HG03460 (cell line): ENCODE measurements around the gene NUDT6.
"Not testable (repeated sequence)": the region's sequence is repeated elsewhere in the genome, so short reads cannot be mapped to it uniquely, and the experiment has no call there.

Experiments
- ATAC-seq: cut with Tn5 transposase; IDR thresholded peaks from one replicate; pipeline ENCODE4 v1.9.1; 2021; ENCODE audit not compliant: unreplicated experiment

The NUDT6 gene

GRCh38 chr4:122921971-122922876, at the start of gene NUDT6:
NUDT6 (minus strand) TSS chr4:122922597; CDS start chr4:122922572, 25 bp downstream.
- ATAC-seq = peak; percentile 68

- no peak for ATAC-seq
Observed at GRCh38 chr4:122968227-122968812, 45.9 kb upstream of the NUDT6 start.

GRCh38 chr4:122967231-122967630, 44.8 kb upstream of the NUDT6 start:
- no peak for ATAC-seq

- no peak for ATAC-seq
Observed at GRCh38 chr4:122966201-122966600, 43.8 kb upstream of the NUDT6 start.

GRCh38 chr4:122963216-122963615, 40.8 kb upstream of the NUDT6 start:
- no peak for ATAC-seq

GRCh38 chr4:122960611-122961000, 38.2 kb upstream of the NUDT6 start:
- no peak for ATAC-seq

GRCh38 chr4:122959981-122960610, 37.7 kb upstream of the NUDT6 start:
- no peak for ATAC-seq

- no peak for ATAC-seq
Observed at GRCh38 chr4:122959441-122959840, 37.0 kb upstream of the NUDT6 start.

GRCh38 chr4:122958505-122958904, 36.1 kb upstream of the NUDT6 start:
- no peak for ATAC-seq

- ATAC-seq = no peak
Observed at GRCh38 chr4:122953924-122954323, 31.5 kb upstream of the NUDT6 start.

- no peak for ATAC-seq
Observed at GRCh38 chr4:122952028-122952427, 29.6 kb upstream of the NUDT6 start.

GRCh38 chr4:122948671-122949070, 26.3 kb upstream of the NUDT6 start:
- ATAC-seq = no peak

- no peak for ATAC-seq
Observed at GRCh38 chr4:122946142-122946541, 23.7 kb upstream of the NUDT6 start.

GRCh38 chr4:122945136-122945535, 22.7 kb upstream of the NUDT6 start:
- not testable (repeated sequence) for ATAC-seq

GRCh38 chr4:122932763-122933162, 10.4 kb upstream of the NUDT6 start:
- no peak for ATAC-seq

GRCh38 chr4:122930862-122931261, 8.5 kb upstream of the NUDT6 start:
- no peak for ATAC-seq

GRCh38 chr4:122928930-122929329, 6.5 kb upstream of the NUDT6 start:
- no peak for ATAC-seq

GRCh38 chr4:122922877-122923511, 597 bp upstream of the NUDT6 start:
- ATAC-seq = peak; percentile 97

GRCh38 chr4:122921300-122921699, 1.1 kb downstream of the NUDT6 start:
- ATAC-seq = no peak

- ATAC-seq = no peak
Observed at GRCh38 chr4:122920473-122920872, 1.9 kb downstream of the NUDT6 start.

- ATAC-seq = no peak
Observed at GRCh38 chr4:122917731-122918130, 4.7 kb downstream of the NUDT6 start.
